Stimulated activated CD8-positive, alpha-beta memory T cell treated with anti-CD3 and anti-CD28 coated beads, Interleukin-2, amount 100 ng/mL, for 1 hour (primary cell): ENCODE results near the gene MBNL1.
"Not testable (repeated sequence)": the region's sequence is repeated elsewhere in the genome, so short reads cannot be mapped to it uniquely, and the experiment has no call there.

Source experiments
- DNase-seq, 2 donors: peaks; one replicate each; pipeline ENCODE4 v3.0.0-alpha.2; 2020; ENCODE audit warnings: low read depth in 2 of 2

The MBNL1 gene

DNA sequence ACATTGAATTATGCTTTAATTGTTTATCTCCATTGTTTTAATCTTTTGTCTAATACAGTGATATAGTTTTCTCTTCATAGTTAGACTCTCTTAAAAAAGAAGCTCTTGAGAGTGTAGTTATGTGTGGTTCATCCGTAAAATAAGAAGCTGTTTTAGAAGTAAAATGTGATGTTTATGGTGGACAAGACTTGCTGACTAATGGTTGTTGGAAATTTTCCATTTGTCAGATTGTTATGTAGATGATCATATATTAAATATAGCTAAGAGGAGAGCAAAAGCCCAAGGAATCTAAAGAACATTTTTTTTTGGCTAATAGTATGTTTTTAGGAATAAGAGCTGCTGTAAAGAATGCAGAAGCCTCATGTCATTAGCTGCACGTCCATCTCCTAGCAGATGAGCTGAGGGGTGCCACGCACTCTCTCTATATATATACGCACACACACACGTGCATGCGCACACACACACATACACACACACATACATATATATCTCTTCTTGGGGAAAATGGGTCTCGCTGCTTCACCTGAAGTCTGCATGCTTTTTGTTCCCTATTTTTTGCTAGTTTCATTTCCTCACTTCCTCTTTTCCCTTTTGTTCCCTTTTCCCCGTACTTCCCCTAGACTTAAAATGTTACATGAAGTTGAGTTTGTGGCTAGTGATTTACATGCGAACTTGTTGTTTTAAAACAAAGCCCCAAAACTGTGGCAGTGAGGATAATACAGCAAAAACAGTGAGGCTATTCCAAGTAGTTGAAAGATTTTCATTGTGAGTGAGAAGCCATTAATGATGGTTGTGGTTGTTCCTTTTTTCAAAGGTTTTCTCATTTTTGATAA is 107.8 kb downstream of the MBNL1 start:
- DNase-seq: no peak

DNA sequence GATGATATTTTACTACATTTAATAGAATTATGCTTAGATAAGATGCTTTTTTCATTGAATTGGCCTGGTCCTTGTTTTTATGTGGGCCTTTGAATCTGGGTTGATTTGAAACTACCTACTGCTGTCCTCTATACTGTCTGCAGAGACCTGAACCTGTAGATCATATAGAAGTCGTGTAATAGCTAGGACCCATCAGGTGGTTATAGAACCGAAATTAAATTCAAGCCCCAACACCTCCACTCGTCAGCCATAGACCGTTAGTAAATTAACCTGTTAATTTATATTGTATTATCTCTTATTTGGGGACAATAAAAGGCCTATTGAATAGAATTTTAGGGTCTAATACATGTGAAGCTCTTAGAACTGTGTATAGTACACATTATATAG is 108.4 kb downstream of the MBNL1 start:
- no peak for DNase-seq

DNA sequence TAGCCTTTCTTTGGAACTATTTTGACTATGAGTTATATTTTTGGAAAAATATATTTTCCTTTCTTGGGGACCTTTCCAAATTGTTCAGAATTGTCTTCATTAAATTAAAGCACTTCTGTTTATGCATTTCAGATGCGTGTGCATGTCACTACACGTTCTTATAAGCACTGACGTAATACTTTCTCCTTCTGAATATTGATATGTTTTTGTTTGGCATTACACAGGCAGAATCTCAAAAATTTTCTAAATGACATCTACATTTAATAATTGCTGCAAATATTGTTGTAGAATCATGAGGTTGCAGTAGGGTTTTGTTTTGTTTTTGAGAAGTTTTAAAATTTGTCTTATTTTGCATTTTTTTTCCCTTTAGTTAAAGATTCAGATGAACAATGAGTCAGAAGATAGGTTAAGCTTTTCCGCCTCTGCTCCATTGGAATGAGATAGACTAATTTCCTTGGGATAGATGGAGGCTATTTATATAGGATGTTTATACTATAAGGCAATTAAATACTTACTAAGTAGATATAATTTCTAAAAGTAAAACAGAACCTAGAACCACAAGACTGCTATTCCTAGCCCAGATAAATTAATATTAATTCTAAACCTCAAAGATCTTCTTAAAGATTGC is 110.8 kb downstream of the MBNL1 start:
- no peak for DNase-seq

DNA sequence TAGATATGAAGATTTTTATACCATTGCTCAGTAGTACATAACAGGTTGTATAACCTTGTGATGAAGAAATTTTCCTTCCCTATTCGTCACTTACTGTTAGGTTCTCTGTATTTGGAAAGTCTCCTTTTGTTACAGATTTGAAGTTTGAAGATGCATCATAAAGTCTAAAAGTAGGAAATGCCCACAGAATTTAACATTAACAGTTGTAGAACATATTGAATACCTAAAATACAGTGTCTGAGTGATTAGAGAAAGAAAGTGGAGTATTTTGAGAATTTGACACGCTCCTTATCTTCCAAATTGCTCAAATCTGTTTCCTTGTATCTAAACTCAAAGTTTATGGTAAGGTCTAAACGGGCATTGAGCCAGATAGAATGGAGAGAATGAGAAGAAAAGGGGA is 111.3 kb downstream of the MBNL1 start:
- no peak for DNase-seq

DNA sequence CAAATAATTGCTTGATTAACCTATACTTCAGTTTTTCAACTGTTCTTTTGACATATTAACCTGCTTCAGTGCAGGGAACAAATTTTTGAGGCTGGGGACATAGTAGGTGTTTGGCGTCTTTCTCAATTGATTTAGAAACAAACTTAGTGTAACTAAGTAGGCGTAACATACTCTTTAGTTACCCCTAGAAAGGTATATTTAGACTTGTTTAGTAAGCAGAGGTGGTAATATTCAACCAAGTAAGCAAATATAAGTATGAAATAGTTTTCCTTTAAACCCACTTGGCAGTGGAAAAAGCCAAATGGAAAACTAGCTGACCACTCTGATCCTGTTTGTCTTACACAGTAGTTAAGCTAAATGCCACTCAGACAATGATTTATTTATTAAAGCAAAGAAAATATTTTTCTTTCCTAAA is 113.2 kb downstream of the MBNL1 start:
- no peak for DNase-seq

DNA sequence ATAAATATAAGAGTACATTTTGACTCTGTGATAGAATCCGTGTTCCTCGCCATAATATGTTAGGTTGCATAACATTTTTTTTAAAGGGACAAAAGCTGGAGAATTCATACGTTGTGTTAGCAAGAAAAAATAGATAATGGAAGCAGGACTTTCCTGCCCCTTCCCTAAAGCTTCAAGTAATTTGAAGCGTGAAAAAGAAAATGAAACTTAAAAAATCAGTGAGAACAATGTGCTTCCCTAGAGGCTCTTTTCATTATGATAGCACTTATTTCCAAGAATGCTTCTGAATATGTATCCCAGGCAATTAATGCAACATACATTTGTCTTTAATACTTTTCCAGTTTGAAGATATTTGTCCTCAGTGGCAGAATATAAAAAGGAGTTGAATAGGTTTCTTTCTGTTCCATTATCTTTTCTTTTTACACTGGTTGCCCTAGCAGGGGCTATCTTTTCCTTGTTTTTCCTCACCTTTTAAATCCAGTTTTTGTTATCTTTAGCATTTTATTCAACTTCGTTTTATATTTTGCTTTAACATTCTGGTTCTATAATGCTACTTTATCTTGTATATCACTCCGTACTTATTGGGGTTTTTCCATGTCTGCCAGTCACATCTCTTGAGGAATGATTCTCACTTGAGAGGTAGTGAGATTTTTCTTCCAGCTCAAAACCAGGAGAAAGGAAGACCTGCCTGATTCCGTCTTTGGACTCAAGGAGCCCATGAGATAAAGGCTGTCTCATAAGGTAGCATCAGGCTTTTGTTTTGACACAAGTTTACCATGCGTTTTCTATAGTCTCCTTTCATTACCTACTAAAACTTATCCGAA is 113.8 kb downstream of the MBNL1 start:
- no peak for DNase-seq

DNA sequence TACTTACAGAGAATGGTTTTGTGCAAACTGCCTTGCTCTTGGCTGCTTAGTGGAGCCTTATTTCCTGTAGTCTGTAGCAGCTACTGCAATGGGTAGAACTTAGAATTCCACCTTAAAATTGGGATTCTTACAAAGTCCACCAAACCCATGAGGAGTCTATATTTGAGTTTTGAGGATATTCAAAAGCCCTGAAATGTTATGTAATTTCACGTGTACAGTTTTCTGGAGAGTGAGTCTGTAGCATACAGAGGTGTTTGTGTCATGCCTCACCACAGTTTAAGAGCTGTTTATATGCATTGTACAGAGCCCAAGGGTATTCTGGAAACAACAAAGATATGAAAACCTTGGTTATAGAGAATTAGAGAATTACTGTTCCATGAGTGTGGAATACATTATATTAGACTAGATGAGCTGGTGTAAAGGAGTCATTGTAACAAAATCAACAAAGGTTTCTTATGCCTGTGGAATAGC is 114.4 kb downstream of the MBNL1 start:
- DNase-seq: no peak

DNA sequence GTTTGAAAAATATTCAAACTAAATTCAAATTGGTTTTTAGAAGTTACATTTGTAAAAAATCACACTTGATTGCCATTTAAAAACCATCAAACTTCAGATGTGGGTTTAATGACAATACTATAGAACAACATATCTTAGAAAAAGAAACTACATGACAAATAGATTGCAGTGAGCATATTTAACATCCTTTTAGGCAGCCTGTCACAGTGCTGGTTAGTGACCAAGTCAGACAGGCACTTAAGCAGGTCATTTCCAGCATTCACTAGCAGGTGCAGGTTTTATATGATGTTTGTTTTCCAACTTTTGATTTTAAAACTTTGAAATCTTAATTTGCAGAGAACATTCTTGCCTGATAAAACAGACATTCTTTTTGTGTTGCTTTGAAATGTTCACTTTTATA is 115.7 kb downstream of the MBNL1 start:
- no peak for DNase-seq

DNA sequence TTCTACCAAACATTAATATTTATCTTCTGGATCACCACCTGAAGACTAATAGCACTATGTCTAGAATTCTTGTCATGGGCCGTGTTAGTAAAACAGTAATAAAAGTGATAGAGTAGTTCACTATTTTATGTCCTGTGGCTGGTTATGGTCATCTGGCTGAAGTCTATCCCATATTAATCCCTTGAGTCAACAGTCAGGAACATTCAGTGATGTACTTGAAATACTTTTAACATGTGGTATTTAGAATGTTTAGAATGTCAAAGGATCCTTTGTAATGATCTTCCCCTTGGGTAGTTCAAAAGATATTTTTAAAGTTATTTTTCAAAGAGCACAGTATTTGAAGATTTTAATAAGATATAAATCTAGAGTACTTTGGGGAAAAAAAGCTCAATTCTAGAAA is 117.0 kb downstream of the MBNL1 start:
- no peak for DNase-seq

DNA sequence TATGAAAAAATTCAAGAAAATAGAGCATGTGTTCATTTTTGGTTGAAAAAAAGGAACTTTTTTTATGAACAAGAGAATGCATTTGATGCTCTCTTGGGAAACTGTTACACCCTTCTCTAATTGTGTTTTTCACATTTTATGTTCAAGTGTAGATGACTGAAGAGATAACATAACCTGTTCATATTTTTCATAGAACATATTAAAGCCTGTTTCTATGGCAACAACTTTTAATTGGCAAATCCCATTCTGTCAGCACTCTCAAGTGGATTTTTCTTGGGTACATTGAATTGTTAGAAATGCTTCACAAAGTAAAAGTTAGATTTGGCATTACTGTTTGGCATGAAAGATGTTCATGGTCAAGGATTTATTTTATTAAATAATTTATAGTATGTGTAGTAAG is 117.5 kb downstream of the MBNL1 start:
- no peak for DNase-seq

DNA sequence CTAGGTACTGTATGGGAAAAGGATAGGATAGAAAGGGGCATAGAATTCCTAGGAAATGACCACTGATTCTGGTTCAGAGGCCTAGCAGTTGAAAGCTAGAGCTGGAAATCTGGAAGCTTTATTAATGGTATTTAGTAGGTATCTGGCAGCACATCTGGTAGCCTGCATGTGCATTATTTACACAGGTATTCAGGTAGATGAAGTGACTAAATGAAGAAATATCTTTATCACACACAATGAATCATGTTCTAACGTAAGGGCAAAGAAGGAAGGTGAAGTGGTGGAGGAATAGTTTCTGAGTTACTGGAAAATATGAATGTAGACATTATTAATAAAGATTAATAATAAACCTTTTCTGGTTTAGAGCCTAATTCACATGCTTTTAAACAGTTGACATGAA is 119.9 kb downstream of the MBNL1 start:
- DNase-seq: no peak

DNA sequence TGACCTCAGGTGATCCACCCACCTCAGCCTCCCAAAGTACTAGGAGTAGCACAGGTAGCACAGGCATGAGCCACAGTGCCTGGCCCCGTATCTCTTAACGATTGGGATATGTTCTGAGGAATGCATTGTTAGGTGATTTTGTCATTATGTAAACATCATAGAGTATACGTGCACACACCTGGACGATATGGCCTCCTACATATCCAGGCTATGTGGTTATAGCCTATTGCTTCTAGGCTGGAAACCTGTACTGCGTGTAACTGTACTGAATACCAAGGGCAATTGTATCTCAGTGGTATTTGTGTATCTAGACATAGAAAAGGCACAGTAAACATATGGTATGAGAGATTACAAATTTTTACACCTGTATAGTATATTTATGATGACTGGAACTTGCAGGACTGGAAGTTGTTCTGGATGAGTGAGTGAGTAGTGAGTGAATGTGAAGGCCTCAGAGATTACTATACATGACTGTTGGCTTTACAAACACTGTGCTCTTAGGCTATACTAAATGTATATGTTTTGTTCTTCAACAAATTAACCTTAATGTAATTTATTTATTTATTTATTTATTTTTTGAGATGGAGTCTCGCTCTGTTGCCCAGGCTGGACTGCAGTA is 120.7 kb downstream of the MBNL1 start:
- DNase-seq: no peak

DNA sequence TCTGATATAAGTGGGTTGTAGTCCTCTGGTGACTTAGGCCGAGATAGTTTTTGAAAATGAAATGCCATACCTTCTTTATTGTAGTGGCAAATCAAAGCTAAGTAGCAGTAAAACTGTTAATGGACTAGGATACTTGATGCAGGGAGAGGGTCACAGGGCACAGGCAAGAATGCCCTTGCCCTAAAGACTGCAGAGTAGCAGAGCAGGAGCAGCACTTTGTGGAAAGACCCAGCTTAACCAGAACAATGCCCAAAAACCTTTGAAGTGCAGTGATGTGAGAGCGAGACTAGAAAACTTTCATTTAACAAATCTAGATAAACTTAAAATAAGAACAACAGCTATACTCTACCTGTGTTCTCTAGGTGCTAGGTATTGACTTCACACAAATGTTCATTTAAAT is 121.9 kb downstream of the MBNL1 start:
- DNase-seq: no peak

DNA sequence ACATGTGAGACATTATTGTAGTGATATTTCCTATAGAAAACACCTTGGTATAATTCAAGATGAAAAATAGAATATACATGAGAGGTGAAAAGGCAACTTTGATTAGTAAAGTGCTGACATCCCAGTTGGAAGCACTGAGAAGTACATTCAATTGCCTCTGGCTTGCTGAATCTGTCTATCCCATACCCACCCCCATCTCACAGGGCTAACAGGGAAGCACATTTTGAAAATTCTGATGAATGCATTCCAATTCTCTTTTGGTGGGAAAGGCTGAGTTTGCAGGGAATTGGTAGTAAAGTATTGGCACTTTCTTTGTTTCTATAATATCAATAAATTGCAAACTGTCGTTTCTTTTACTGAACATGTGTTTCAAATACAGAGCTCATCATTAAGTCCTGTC is 122.9 kb downstream of the MBNL1 start:
- no peak for DNase-seq

DNA sequence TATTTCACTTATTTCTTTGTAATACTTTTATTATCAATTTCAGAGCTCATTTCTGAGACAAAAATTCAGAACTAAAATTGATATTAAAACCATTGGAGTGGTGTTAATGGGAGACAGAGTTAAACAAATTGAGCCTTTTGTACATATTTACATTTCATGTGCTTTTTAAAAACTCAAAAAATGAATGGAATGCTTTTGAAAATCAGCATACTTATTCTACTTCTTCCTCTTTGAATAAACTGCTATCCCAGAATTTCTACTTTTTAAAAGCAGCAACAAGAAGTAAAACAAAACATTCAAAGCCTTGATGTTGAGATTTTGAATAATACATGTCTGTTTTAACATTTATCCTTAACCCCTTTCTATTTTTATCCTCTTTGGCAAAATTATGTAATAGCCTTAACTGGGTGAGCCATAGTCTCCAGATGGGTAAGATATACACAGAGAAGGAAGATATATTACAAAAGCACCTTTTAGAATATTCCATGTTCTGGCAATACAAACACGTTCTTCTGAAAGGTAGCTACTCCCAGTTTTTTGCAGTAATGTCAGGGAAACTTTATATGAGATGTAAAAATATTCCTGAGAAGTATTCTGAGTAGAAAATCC is 123.6 kb downstream of the MBNL1 start:
- no peak for DNase-seq

DNA sequence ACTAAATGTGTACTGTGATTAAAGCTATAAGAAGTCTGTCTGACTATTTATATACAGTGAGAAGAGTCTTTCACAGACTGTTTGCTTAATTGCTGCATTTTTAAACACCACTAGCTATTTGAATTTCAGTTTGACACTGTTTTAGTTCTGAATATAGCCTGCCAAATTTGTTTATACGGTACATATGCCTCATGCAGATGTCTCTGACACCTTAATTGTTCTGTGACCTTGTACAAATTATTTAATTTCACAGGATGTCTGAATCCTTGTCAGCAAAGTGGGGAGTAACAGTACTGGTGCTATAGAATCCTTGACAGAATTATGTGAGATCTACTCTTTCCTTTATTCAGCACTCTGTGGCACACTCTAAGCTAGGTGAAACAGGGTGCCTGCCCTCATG is 125.5 kb downstream of the MBNL1 start:
- DNase-seq: no peak

DNA sequence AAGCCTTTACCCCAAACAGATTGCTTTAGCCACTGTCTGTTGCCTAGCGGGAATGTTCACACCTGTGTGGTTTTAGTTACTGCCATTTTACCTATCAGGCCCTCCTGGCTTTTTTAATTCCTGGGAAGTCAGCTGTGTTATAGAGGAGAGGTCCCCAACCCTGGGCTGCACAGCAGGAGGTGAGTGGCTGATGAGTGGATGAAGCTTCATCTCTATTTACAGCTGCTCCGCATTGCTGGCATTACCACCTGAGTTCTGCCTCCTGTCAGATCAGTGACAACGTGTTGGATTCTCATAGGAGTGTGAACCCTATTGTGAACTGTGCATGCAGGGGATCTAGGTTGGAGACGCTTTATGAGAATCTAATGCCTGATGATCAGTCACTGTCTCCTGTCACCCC is 127.0 kb downstream of the MBNL1 start:
- DNase-seq: no peak

DNA sequence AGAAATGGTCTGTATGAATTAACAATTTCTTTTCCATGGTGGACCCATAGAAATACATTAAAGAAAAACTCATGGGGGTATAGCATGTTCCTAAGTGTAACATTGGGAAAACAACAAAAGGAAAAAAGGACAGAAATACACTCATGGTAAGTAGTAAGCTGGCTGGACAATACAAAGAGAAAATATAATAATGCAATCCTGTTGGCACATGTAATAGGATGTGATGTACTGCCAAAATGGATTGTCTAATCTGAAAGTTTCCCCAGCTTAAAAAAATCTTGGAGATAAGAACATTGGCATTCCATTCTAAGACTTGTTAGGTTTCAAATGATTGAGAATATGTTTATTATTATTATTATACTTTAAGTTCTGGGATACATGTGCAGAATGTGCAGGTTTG is 128.1 kb downstream of the MBNL1 start:
- DNase-seq: no peak

DNA sequence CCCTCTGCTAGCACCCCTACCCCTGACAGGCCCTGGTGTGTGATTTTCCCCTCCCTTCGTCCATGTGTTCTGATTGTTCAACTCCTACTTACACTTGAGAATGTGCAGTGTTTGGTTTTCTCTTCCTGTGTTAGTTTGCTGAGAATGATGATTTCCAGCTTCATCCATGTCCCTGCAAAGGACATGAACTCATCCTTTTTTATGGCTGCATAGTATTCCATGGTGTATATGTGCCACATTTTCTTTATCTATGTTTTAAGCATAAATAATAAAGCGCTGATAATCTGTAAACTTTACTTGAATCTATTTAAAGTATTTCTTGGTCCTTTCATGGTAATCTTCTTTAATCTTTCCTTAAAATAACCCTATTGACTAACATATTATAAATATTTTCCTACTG is 128.6 kb downstream of the MBNL1 start:
- not testable (repeated sequence) for DNase-seq

DNA sequence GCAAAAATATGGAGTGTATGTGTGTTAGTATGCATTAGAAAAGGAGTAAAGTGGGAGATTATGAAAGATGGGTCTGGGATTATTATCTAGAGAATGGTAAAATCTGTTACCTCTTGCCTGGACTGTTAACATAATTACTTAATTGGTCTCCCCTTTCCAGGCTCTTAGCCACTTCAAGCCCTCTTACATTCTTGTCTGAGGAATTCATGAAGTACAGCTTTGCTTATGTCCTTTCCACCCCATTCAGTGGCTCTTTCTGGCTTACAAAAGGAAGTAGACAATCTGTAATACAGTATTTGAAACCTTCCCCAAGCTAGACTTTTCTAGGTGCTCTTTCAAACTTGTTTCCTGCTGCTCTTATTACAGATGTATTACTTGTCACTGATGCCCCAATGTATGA is 129.8 kb downstream of the MBNL1 start:
- no peak for DNase-seq

DNA sequence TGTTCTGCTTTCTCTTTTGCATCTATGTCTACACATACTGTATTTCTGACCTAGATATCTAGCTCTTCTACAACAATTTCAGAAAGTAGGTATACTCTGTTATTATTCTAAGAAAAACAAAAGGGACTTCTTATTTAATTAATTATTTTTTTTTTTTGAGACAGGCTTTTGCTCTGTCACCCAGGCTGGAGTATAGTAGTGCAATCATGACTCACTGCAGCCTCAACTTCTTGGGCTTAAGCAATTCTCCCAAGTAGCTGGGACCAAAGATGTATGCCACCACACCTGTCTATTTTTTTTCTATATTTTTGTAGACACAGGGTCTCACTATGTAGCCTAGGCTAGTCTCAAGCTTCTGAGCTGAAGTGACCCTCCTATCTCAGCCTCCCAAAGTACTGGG is 130.6 kb downstream of the MBNL1 start:
- no peak for DNase-seq

DNA sequence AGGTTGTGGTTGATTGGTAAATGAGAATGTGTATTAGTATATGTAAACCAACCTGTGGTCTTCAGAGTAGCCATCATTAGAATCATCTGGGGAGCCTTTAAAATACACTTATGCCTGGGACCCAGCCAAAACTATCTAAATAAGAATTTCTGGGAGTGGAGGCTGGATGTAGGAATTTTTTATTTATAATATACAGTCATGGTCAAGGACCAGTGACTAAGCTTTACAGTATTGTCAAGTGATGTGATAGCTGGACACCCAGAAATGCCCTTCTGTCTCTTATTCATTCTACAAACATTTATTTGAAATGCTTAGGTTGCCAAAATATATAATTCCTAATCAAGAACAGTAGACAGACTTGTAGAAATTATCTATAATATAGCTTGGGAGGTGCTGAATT is 132.2 kb downstream of the MBNL1 start:
- no peak for DNase-seq
